Ascending aorta (tissue), 2 donors: ENCODE data around the gene WDFY2. TPM values are rescaled to one million over a fixed set of nuclear protein-coding genes. Genes with fewer than 3 reads are reported as not detected.
A peak's percentile ranks its signal among the peaks of the same experiment; 100 is the strongest.

ENCODE experiments used
- DNase-seq, 2 donors: peaks; one replicate each; pipeline ENCODE4 v3.0.0-alpha.2; 2019; ENCODE audit warnings: low spot score in 2 of 2
- H3K27ac ChIP-seq, 2 donors: fragments of 200-600 bp; sonication (generic); one replicate each; pipeline ENCODE4 v1.5.1; 2016 to 2017; ENCODE audit warnings: mild to moderate bottlenecking in 1 of 2
- H3K27me3 ChIP-seq: fragments of 200-600 bp; sonication (generic); one replicate; pipeline ENCODE4 v1.5.1; 2017
- H3K36me3 ChIP-seq, 2 donors: fragments of 200-600 bp; sonication (generic); one replicate each; pipeline ENCODE4 v1.5.1; 2016
- H3K4me1 ChIP-seq, 2 donors: fragments of 200-600 bp; sonication (generic); one replicate each; pipeline ENCODE4 v1.5.1; 2016 to 2017; ENCODE audit warnings: mild to moderate bottlenecking in 1 of 2
- H3K4me3 ChIP-seq, 2 donors: fragments of 200-600 bp; sonication (generic); one replicate each; pipeline ENCODE4 v1.5.1; 2016 to 2017; ENCODE audit warnings: mild to moderate bottlenecking in 1 of 2
- H3K9me3 ChIP-seq, 2 donors: fragments of 200-600 bp; sonication (generic); one replicate each; pipeline ENCODE4 v1.5.1; 2016
- CTCF ChIP-seq, 3 experiments: fragments of 200-600 bp in 2 of 3; fragments of 450-650 bp in 1 of 3; sonication (generic) in 2 of 3; IDR thresholded peaks; one replicate each; pipeline ENCODE4 v1.5.1; 2016 to 2019; ENCODE audit warnings: antibody characterized with exemption in 3 of 3, mild to moderate bottlenecking in 1 of 3, moderate library complexity in 1 of 3
- intact Hi-C: fragments of 100-400 bp; cut with DNase I; formaldehyde crosslinking; loops from one replicate; pipeline ENCODE4 v1.15.1; 2023
- total RNA-seq: library from RNA; depleted of rRNA; stranded (reverse); fragments of >200 nt; gene quantifications from one replicate; pipeline ENCODE4 v1.1.0, GENCODE V29; 2016

Gene WDFY2
- total RNA-seq, 1 donor from 2014 or later = 6.1 TPM

DNA sequence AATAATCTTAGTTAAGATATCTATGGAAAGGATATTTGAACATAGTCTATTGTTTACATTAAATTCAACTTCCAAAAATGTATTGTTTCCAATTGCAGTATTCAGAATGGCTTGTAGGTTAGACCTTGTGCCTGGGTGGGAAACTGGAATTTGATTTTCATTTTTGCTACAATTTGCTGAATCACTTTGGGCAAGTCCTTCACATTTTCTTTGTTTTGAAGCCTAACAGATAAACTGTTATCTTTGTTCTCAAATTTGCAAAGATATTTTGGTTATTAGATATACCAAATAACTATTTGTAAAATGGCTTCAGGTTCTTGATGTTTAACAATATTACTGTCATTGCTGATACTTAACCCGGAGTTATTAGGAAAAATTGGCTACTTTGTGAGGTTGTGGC lies 82.6 kb downstream of the WDFY2 start:
- TF ChIP-seq CTCF (IDR thresholded peaks at IDR 0.05) = no peak
- H3K4me1 ChIP-seq = peaks cover 0 to 29% of the 10 kb centered on the region in 2 donors
- no peaks in the 10 kb centered on the region for H3K27me3 ChIP-seq
- intact Hi-C loops = no loop called here
- H3K4me3 ChIP-seq = no peak overlapping the region
- no peaks in the 10 kb centered on the region for H3K9me3 ChIP-seq
- no peaks in the 10 kb centered on the region for H3K36me3 ChIP-seq
- H3K27ac ChIP-seq = peak overlapping the region; percentile 26
- DNase-seq = no peak

- no peak for DNase-seq
- TF ChIP-seq CTCF (IDR thresholded peaks at IDR 0.05) = no peak
- intact Hi-C loops = no loop called here
- Histone ChIP-seq H3K27ac (no peak overlapping the region), H3K4me1 (peaks cover 0 to 31% of the 10 kb centered on the region in 2 donors), H3K27me3 (no peaks in the 10 kb centered on the region), H3K9me3 (no peaks in the 10 kb centered on the region), H3K4me3 (no peak overlapping the region), H3K36me3 (no peaks in the 10 kb centered on the region)
Observed at GRCh38 chr13:51668580-51669195, 84.4 kb downstream of the WDFY2 start.

GRCh38 chr13:51673165-51673564 lies 88.9 kb downstream of the WDFY2 start:
- Histone ChIP-seq H3K4me1 (peaks cover 0 to 19% of the 10 kb centered on the region in 2 donors), H3K27me3 (no peaks in the 10 kb centered on the region), H3K9me3 (no peaks in the 10 kb centered on the region), H3K4me3 (no peak overlapping the region), H3K36me3 (no peaks in the 10 kb centered on the region), H3K27ac (no peak overlapping the region)
- TF ChIP-seq CTCF (IDR thresholded peaks at IDR 0.05) = no peak
- intact Hi-C loops = no loop called here
- DNase-seq = no peak

- TF ChIP-seq CTCF (IDR thresholded peaks at IDR 0.05) = no peak
- no peak overlapping the region for H3K4me3 ChIP-seq
- intact Hi-C loops = no loop called here
- no peak overlapping the region for H3K27ac ChIP-seq
- no peaks in the 10 kb centered on the region for H3K27me3 ChIP-seq
- DNase-seq = no peak
- H3K4me1 ChIP-seq = peaks cover 0 to 17% of the 10 kb centered on the region in 2 donors
- no peaks in the 10 kb centered on the region for H3K9me3 ChIP-seq
- no peaks in the 10 kb centered on the region for H3K36me3 ChIP-seq
Observed at GRCh38 chr13:51674276-51674675, 90.0 kb downstream of the WDFY2 start.

DNA sequence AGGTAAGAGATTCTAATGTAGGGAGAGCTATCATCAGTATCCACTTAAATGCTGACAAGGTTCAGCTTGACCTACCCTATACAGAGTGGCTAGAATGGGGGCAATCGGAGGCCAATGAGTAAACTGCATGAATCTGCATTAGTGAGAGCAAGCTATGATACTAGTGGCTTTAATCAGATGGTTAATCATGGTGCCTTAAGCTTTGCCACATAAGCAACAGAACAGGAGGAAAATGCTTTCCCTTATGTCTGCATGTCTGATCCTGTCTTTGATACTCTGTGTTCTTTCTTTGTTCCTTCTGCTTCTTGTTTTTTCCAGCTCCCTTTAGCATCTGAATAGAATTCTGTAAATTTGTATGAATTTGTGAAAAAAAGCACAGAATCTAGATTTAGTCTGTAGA lies 91.1 kb downstream of the WDFY2 start:
- Histone ChIP-seq H3K9me3 (no peaks in the 10 kb centered on the region), H3K4me3 (no peak overlapping the region), H3K27me3 (no peaks in the 10 kb centered on the region), H3K36me3 (no peaks in the 10 kb centered on the region), H3K27ac (no peak overlapping the region), H3K4me1 (peaks cover 0 to 11% of the 10 kb centered on the region in 2 donors)
- TF ChIP-seq CTCF (IDR thresholded peaks at IDR 0.05) = no peak
- no peak for DNase-seq
- intact Hi-C loops = no loop called here

DNA sequence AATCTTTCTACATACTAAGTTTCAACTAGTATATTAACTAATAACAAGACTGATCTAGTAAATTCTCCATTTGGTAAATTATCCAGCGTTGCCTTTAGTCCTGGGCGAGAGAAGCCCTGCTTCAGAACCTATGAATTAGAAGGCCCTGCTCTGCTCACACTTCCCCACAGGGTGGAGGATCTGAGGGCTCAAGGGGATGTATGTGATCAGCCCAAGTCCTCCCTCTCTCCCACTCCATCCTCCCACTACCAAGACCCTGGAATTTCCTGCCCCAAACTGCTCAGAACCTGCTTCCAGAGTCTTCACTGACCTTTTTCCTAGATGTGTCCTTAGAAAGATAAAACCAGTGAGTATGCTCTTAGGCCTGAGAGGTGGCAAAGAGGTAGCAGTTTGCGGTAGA lies 91.6 kb downstream of the WDFY2 start:
- intact Hi-C loops = no loop called here
- H3K9me3 ChIP-seq = no peaks in the 10 kb centered on the region
- no peaks in the 10 kb centered on the region for H3K27me3 ChIP-seq
- no peak overlapping the region for H3K4me3 ChIP-seq
- no peak overlapping the region for H3K27ac ChIP-seq
- TF ChIP-seq CTCF (IDR thresholded peaks at IDR 0.05) = no peak
- no peaks in the 10 kb centered on the region for H3K36me3 ChIP-seq
- no peak for DNase-seq
- H3K4me1 ChIP-seq = peaks cover 0 to 11% of the 10 kb centered on the region in 2 donors
